GM18867 (cell line): ENCODE data around the gene PRKCB.
"Not testable (repeated sequence)": the region's sequence is repeated elsewhere in the genome, so short reads cannot be mapped to it uniquely, and the experiment has no call there.

Experiments
- ATAC-seq: cut with Tn5 transposase; IDR thresholded peaks from one replicate; pipeline ENCODE4 v1.9.1; 2021; ENCODE audit warnings: mild to moderate bottlenecking, moderate library complexity; ENCODE audit not compliant: unreplicated experiment

PRKCB gene

DNA sequence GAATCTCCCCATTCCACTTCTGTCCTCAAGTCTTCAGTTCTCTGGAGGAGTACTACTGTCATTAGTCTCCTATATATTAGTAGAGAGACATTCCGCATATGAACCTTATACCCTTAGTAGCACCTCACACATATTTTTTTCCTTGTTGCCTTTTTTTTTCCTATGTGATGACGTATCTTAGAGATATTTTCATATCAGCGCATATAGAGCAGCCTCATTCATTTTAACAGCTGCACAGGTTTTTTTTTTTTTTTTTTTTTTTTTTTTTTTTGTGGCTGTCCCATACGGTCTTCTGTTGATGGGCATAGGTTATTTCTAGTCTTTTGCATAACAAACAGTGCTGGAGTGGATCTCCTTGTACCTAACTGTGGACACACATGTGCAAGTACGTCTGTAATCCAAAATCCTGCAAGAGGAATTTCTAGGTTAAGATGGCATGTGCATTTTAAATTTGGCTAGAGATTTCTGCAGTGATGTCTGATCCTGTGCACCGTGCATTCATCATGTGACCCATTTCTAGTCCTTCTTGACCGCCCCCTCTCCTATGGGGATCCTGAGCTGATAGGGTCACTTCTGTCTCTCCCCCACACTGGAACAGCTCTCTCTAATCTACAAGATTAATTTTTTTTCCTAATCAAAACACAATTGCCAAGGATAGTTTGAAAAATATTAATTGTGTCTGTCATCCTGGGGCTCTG is 64.8 kb downstream of the PRKCB start:
- no peak for ATAC-seq

GRCh38 chr16:23901178-23902033 is 65.6 kb downstream of the PRKCB start:
- no peak for ATAC-seq

DNA sequence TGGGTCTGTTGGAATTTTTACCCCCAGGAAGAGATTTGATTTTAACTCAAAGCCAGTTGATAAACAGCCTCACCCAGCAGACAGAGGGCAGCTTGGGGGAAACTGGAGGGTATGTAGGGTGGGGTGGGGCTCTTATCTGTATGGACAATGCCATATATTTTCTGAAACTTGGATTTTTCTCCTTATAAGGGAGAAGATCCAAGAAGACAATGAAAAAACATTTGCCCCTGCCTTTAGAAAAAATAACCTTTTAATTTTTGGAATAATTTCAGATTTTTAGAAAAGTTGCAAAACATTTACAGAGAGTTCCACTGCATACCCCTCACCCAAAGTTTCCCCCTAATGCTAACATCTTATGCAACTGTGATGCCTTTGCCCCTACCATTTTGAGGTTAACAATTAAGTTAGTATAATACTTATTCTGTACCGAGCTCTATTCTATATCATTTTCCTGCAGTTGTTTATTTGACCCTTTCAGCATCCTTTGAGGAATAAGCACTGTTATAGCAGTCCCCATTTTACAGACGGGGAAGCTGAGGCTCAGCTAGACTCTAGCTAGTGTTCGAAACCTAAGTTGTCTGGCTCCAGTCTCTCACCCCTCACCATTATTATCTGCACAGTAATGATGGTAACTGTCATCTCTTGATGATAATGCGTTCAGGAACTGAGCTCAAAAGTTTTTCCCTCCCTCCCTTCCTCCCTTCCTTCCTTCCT is 66.4 kb downstream of the PRKCB start:
- ATAC-seq = no peak

- no peak for ATAC-seq
These were observed 67.1 kb downstream of the PRKCB start for GRCh38 chr16:23902748-23903414.

- ATAC-seq = no peak
These were observed 69.2 kb downstream of the PRKCB start for GRCh38 chr16:23905027-23905426.

- no peak for ATAC-seq
These were observed 71.7 kb downstream of the PRKCB start for GRCh38 chr16:23907457-23907902.

DNA sequence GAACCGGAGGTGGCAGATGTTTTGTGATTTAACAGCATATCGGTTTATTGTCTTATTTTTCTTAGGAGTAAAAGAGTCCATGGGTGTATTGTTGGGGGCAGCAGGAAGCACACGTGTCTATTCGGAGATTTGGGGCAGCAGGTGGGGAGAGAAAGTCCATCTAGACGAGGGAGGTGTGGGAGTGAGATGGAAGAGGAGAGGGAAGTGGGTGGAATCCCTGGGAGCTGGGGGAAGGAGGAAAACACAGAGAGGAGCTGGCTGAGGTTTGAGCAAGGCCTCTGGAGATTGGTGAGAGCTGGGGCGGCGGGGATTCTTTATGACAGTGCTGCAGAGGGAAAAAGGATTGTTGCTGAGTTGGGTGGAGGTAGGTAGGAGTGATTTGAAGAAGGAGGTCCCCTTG is 72.1 kb downstream of the PRKCB start:
- no peak for ATAC-seq

GRCh38 chr16:23908790-23909189 is 73.0 kb downstream of the PRKCB start:
- ATAC-seq = no peak

DNA sequence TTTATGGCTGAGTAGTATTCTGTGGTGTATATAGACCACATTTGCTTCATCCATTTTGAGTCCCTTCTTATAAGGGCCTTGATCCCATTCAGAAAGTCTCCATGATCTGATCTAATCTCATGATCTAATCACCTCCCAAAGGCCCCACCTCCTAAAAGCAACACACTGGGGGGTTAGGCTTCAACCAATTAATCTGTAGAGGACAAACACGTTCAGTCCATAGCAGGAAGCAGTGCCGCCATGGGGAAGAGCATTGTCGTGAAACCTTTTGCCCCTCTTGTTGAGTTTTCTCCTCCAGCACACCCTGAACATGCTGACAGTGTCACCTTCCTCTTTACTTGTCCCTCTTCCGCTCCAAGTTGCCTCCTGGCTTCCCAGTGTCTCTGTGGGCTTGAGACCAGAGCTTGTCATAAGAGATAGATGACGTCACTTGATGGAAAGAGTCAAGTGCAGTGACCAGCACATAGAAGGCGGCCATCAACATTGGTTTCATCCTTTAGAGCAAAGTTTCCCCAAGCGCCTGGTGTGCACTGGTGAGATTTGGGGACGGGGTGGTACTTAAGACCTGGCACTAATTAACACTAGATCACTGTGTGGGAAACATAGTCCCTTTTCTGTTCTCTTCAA is 74.1 kb downstream of the PRKCB start:
- no peak for ATAC-seq

DNA sequence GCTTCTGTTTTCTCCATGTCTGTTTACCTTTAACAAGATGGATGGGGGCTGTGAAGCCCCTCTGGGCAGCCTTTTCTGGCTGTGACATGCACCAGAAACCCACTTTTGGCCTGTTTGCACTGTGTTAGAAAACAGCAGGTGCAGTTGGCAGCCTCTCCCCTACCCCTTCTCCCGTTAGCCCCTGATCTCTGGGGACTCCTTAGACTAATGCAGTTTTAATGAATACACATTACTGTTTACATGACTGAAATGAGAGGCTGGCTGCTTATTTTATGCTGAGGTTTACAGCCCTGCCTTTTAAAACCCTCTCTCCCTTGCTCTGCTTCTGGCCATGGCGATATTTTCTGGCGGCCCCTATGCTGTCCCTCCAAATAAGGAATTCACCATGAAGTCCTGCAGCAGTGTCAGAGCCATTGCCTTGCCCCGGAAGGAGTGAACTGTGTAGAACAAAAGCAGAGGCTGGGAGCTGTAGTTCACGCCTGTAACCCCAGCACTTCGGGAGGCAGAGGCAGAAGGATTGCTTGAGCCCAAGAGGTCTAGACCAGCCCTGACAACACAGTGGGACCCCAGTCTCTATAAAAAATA is 79.3 kb downstream of the PRKCB start:
- no peak for ATAC-seq

GRCh38 chr16:23916552-23916951 is 80.8 kb downstream of the PRKCB start:
- ATAC-seq = not testable (repeated sequence)

GRCh38 chr16:23917621-23918020 is 81.8 kb downstream of the PRKCB start:
- ATAC-seq = no peak

DNA sequence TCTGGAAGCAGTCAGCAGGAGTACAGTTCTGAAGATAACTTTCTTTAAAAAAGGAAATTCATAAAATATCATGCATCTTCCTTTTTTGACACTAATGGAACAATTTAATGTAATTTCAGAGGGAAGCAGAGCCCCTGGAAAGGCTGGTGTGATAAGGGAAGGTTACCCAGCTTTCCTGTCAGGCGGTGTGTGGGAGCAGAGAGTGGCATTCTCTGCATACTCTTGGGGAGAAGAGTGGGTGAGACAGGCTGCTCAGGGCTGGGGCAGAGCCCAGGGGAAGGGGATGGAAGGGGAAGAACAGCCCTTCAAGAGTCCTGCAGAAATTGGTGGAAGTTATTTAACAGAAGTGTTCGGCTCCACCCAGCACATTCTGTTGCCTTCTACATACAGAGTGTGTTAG is 84.7 kb downstream of the PRKCB start:
- no peak for ATAC-seq

GRCh38 chr16:23920899-23921298 is 85.1 kb downstream of the PRKCB start:
- ATAC-seq = no peak

DNA sequence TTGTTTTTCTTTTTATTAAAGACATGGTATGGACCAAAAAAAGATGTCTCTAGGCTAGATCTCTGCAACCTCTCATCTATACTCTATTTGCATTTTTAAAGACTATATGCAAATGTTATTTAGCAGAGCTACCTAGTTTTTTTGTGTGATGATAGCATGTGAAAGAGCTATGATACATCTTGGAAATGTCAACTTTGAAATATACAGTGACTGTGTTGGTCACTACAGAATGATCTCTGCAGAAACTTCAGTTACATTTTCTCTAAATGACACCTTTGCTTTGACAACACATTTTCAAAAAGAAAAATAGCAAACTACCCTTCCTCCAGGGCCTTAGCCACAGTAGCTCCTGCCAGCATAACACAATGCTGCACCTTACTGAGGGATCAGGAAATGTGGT is 86.6 kb downstream of the PRKCB start:
- ATAC-seq = no peak

GRCh38 chr16:23924128-23924527 is 88.3 kb downstream of the PRKCB start:
- no peak for ATAC-seq

GRCh38 chr16:23927796-23928195 is 92.0 kb downstream of the PRKCB start:
- no peak for ATAC-seq

GRCh38 chr16:23929237-23929636 is 93.5 kb downstream of the PRKCB start:
- no peak for ATAC-seq

DNA sequence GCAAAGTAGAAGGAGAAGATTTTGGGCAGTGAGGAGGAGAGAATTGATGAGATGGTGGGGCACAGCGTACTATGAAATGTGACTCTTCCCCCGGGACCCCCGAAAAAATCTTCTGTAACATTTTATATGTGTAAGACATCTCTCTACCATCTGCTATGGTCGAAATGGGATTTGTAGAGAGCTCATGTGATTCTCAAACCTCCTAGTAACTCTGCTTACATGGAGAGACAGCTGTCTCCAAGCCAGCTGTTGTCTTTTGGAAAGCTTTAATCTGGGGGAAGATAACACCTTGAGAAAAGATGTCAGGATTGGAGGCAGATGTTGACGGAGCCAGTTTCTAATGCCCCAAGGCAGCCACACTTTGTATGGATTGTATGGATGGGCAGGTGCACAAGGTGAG is 94.1 kb downstream of the PRKCB start:
- no peak for ATAC-seq

DNA sequence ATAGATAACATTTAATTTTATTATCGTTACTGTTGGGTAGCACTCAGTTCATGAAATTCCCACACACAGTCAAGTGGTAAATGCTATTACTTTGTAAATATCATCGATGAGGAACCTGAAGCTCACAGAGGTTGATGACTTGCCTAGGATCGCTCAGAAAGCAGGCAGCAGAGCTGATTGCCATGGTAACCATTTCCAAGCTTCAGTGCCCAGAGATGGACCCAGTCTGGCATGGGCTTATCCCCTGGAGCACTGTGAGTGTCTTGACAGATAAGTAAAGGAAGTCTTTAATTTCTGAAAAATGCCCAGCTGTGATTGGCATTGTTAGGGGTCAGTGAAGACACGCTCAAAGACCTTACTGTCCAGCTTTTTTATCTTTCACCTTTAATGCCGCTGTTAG is 95.0 kb downstream of the PRKCB start:
- ATAC-seq = no peak
